Measurements from ENCODE around the gene DIS3L2. TPM values are rescaled to one million over a fixed set of nuclear protein-coding genes. Genes with fewer than 3 reads are reported as not detected.

Gene DIS3L2
- total and polyA plus RNA-seq, 10 donors = 9.1 to 59.8 (median 35.4) TPM

- no peak for TF ChIP-seq CTCF (IDR thresholded peaks at IDR 0.05 in 8 of 11, conservative IDR thresholded peaks at IDR 0.05 in 3 of 11)
- no peak for TF ChIP-seq POLR2A (IDR thresholded peaks at IDR 0.05)
- no peak for TF ChIP-seq POLR2AphosphoS5 (IDR thresholded peaks at IDR 0.05)
- H3K4me3 ChIP-seq = no peak overlapping the region
- intact Hi-C loops (cut with DNase I; ENCODE audit: low total_unique reads) = no loop called here
- WGBS, 5 donors = 62 to 95% (median 83%) methylated on average over 4 of the region's 4 CpGs
- H3K27me3 ChIP-seq (replicated peaks in 1 of 7) = peaks cover 0 to 19% (median 0%) of the 10 kb centered on the region in 7 donors
- peaks cover 5 to 22% (median 18%) of the 10 kb centered on the region in 6 donors for H3K4me1 ChIP-seq
- DNase-seq = no peak
- no peaks in the 10 kb centered on the region for H3K36me3 ChIP-seq
- H3K27ac ChIP-seq = no peak overlapping the region
- no peaks in the 10 kb centered on the region for H3K9me3 ChIP-seq
Measured at GRCh38 chr2:231957913-231958763, 3.4 kb upstream of the DIS3L2 start.

GRCh38 chr2:231960810-231961348, 634 bp upstream of the DIS3L2 start:
- Histone ChIP-seq H3K4me3 (peak overlapping the region; percentile 93 to 100 (median 98)), H3K36me3 (no peaks in the 10 kb centered on the region), H3K27me3 (replicated peaks in 1 of 7) (peaks cover 0 to 13% (median 0%) of the 10 kb centered on the region in 7 donors), H3K4me1 (peaks cover 9 to 49% (median 30%) of the 10 kb centered on the region in 6 donors), H3K9me3 (no peaks in the 10 kb centered on the region), H3K27ac (peak overlapping the region; percentile 39 to 88 (median 85))
- TF ChIP-seq CTCF (IDR thresholded peaks at IDR 0.05 in 8 of 11, conservative IDR thresholded peaks at IDR 0.05 in 3 of 11) (no peak), POLR2AphosphoS5 (IDR thresholded peaks at IDR 0.05) (no peak), POLR2A (IDR thresholded peaks at IDR 0.05) (no peak)
- WGBS, 5 donors = 47 to 65% (median 54%) methylated on average over 18 of the region's 18 CpGs
- intact Hi-C loops (cut with DNase I; ENCODE audit: low total_unique reads) = no loop called here
- DNase-seq = no peak

- Histone ChIP-seq H3K4me3 (no peak overlapping the region), H3K36me3 (no peaks in the 10 kb centered on the region), H3K9me3 (peaks cover 0 to 16% (median 9%) of the 10 kb centered on the region in 8 donors), H3K27ac (no peak overlapping the region), H3K4me1 (peaks cover 9 to 71% (median 40%) of the 10 kb centered on the region in 6 donors), H3K27me3 (replicated peaks in 1 of 7) (no peaks in the 10 kb centered on the region)
- intact Hi-C loops (cut with DNase I; ENCODE audit: low total_unique reads) = no loop called here
- WGBS, 5 donors = 28 to 73% (median 38%) methylated on average over 1 of the region's 1 CpG
- TF ChIP-seq POLR2AphosphoS5 (IDR thresholded peaks at IDR 0.05) (no peak), CTCF (IDR thresholded peaks at IDR 0.05 in 8 of 11, conservative IDR thresholded peaks at IDR 0.05 in 3 of 11) (no peak), POLR2A (IDR thresholded peaks at IDR 0.05) (no peak)
- DNase-seq = no peak
Measured at GRCh38 chr2:231965102-231965501, 3.6 kb downstream of the DIS3L2 start.

GRCh38 chr2:231966886-231967285, 5.4 kb downstream of the DIS3L2 start:
- no peak for TF ChIP-seq CTCF (IDR thresholded peaks at IDR 0.05 in 8 of 11, conservative IDR thresholded peaks at IDR 0.05 in 3 of 11)
- TF ChIP-seq POLR2A (IDR thresholded peaks at IDR 0.05) = no peak
- TF ChIP-seq POLR2AphosphoS5 (IDR thresholded peaks at IDR 0.05) = no peak
- intact Hi-C loops (cut with DNase I; ENCODE audit: low total_unique reads) = no loop called here
- H3K4me1 ChIP-seq = peaks cover 4 to 60% (median 32%) of the 10 kb centered on the region in 6 donors

More at GRCh38 chr2:231966886-231967285, 5.4 kb downstream of the DIS3L2 start:
- H3K4me3 ChIP-seq = no peak overlapping the region
- no peak overlapping the region for H3K27ac ChIP-seq
- H3K9me3 ChIP-seq = peaks cover 0 to 16% (median 9%) of the 10 kb centered on the region in 8 donors
- DNase-seq = no peak
- WGBS, 5 donors = 50 to 62% (median 50%) methylated on average over 4 of the region's 4 CpGs
- no peaks in the 10 kb centered on the region for H3K36me3 ChIP-seq
- H3K27me3 ChIP-seq (replicated peaks in 1 of 7) = no peaks in the 10 kb centered on the region
